ENCODE measurements around the gene ZNF578. TPM values are rescaled to one million over a fixed set of nuclear protein-coding genes. Genes with fewer than 3 reads are reported as not detected.
"Not testable (repeated sequence)": the region's sequence is repeated elsewhere in the genome, so short reads cannot be mapped to it uniquely, and the experiment has no call there.

The ZNF578 gene
- total RNA-seq, 1 experiment from 2014 or later: not detected

DNA sequence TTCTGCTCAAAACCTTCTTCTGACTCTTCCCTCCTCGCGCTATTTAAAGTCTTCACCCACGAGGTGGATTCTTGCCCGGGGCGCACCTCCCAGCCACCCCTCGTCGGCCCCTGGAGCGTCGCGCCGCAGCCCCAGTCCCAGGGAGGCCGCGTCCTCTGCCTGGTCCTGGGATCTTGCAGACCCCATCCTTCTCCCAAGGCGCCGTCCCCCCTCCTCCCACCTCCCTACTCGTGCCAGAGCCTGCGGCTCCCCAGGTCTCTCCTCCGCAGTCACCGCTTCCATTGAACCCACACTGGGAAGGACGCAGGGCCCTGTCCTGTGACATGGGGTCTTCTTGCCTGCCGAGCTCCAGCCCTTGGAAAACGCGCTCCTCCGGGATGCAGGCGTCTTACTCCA, 74.6 kb downstream of the ZNF578 start:
- H3K9me3 ChIP-seq: peaks cover 13% of the 10 kb centered on the region
- no peaks in the 10 kb centered on the region for H3K4me1 ChIP-seq
- H3K4me3 ChIP-seq (ENCODE audit: low read depth, low read length): peak overlapping the region; percentile 73
- peak overlapping the region; percentile 98 for H3K27ac Mint-ChIP-seq (ENCODE audit: unreplicated experiment)
- TF ChIP-seq CTCF (IDR thresholded peaks at IDR 0.05; ENCODE audit: insufficient read depth in 1 of 2, low read depth in 1 of 2, low read length in 1 of 2, severe bottlenecking in 1 of 2, unreplicated experiment in 1 of 2): no peak
- peak overlapping the region; percentile 74 for H3K4me3 Mint-ChIP-seq (ENCODE audit: unreplicated experiment)
- peaks cover 10% of the 10 kb centered on the region for H3K9me3 Mint-ChIP-seq (ENCODE audit: unreplicated experiment)
- H3K27me3 Mint-ChIP-seq (ENCODE audit: insufficient read depth, unreplicated experiment): no peaks in the 10 kb centered on the region
- H3K4me1 Mint-ChIP-seq (ENCODE audit: low read depth, unreplicated experiment): peaks cover 11% of the 10 kb centered on the region
- CTCF ChIA-PET: no interaction called here
- intact Hi-C loops (cut with micrococcal nuclease; ENCODE audit: unreplicated experiment): loop anchor here (1.0 to 5.0 kb wide), 3 partner anchors 42 to 131 kb away; partner anchors contain the start of genes ZNF528 and ZNF701
- H3K36me3 Mint-ChIP-seq (ENCODE audit: insufficient read depth, unreplicated experiment): peaks cover 21% of the 10 kb centered on the region
- H3K36me3 ChIP-seq (ENCODE audit: control insufficient read depth, insufficient read depth, low read length): no peaks in the 10 kb centered on the region; the same call in none of the 2 replicates
- no peak for DNase-seq
- no peaks in the 10 kb centered on the region for H3K27me3 ChIP-seq (replicated peaks; ENCODE audit: control insufficient read depth, insufficient read depth, low read length)
- TSS peak; percentile 86 for BruUV-seq (replicated peaks)
- POLR2A ChIA-PET: no interaction called here

- CTCF ChIA-PET: no interaction called here
- no peak for DNase-seq
- POLR2A ChIA-PET: no interaction called here
- peaks cover 46% of the 10 kb centered on the region for H3K36me3 Mint-ChIP-seq (ENCODE audit: insufficient read depth, unreplicated experiment)
- no peak overlapping the region for H3K4me3 Mint-ChIP-seq (ENCODE audit: unreplicated experiment)
- H3K4me3 ChIP-seq (ENCODE audit: low read depth, low read length): no peak overlapping the region
- H3K4me1 ChIP-seq: no peaks in the 10 kb centered on the region
- H3K4me1 Mint-ChIP-seq (ENCODE audit: low read depth, unreplicated experiment): peaks cover 11% of the 10 kb centered on the region
- peaks cover 4% of the 10 kb centered on the region for H3K36me3 ChIP-seq (ENCODE audit: control insufficient read depth, insufficient read depth, low read length)
- BruUV-seq (replicated peaks): no TSS peak
- TF ChIP-seq CTCF (IDR thresholded peaks at IDR 0.05; ENCODE audit: insufficient read depth in 1 of 2, low read depth in 1 of 2, low read length in 1 of 2, severe bottlenecking in 1 of 2, unreplicated experiment in 1 of 2): no peak
- no peaks in the 10 kb centered on the region; the same call in 1 of the 2 replicates for H3K9me3 ChIP-seq
- H3K27me3 ChIP-seq (replicated peaks; ENCODE audit: control insufficient read depth, insufficient read depth, low read length): no peaks in the 10 kb centered on the region
- no peaks in the 10 kb centered on the region for H3K27me3 Mint-ChIP-seq (ENCODE audit: insufficient read depth, unreplicated experiment)
- no peak overlapping the region for H3K27ac Mint-ChIP-seq (ENCODE audit: unreplicated experiment)
- peaks cover 23% of the 10 kb centered on the region for H3K9me3 Mint-ChIP-seq (ENCODE audit: unreplicated experiment)
- intact Hi-C loops (cut with micrococcal nuclease; ENCODE audit: unreplicated experiment): no loop called here
These were observed 79.1 kb downstream of the ZNF578 start for GRCh38 chr19:52532480-52532879.

DNA sequence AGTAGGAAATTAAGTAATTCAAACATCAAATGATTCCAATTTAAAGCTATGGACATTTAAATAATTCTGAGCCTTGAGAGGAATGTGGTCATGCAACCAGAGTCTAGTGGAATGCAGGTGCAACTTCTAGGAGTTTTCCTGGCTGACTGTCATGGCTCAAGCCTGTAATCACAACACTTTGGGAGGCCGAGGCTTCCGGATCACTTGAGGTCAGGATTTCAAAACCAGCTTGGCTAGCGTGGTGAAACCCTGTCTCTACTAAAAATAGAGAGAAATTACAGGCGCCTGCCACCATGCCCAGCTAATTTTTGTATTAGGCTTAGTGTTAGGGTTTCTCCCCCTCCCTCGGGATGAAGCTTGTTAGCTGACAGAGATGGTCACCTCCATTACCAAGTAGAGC, 80.5 kb downstream of the ZNF578 start:
- POLR2A ChIA-PET: no interaction called here
- H3K9me3 ChIP-seq: no peaks in the 10 kb centered on the region; the same call in 1 of the 2 replicates
- H3K4me3 ChIP-seq (ENCODE audit: low read depth, low read length): no peak overlapping the region
- Mint-ChIP-seq H3K27ac (ENCODE audit: unreplicated experiment) (no peak overlapping the region), H3K27me3 (ENCODE audit: insufficient read depth, unreplicated experiment) (no peaks in the 10 kb centered on the region), H3K36me3 (ENCODE audit: insufficient read depth, unreplicated experiment) (peaks cover 47% of the 10 kb centered on the region), H3K4me3 (ENCODE audit: unreplicated experiment) (no peak overlapping the region), H3K4me1 (ENCODE audit: low read depth, unreplicated experiment) (peaks cover 2% of the 10 kb centered on the region), H3K9me3 (ENCODE audit: unreplicated experiment) (peaks cover 18% of the 10 kb centered on the region)
- peaks cover 4% of the 10 kb centered on the region for H3K36me3 ChIP-seq (ENCODE audit: control insufficient read depth, insufficient read depth, low read length)
- no TSS peak for BruUV-seq (replicated peaks)
- CTCF ChIA-PET: no interaction called here
- DNase-seq: peak in 1 of 2 experiments; percentile 18
- no peaks in the 10 kb centered on the region for H3K27me3 ChIP-seq (replicated peaks; ENCODE audit: control insufficient read depth, insufficient read depth, low read length)
- H3K4me1 ChIP-seq: no peaks in the 10 kb centered on the region
- intact Hi-C loops (cut with micrococcal nuclease; ENCODE audit: unreplicated experiment): no loop called here
- no peak for TF ChIP-seq CTCF (IDR thresholded peaks at IDR 0.05; ENCODE audit: insufficient read depth in 1 of 2, low read depth in 1 of 2, low read length in 1 of 2, severe bottlenecking in 1 of 2, unreplicated experiment in 1 of 2)

- DNase-seq; H3K4me3 ChIP-seq (ENCODE audit: low read depth, low read length); POLR2A ChIA-PET; H3K4me3 Mint-ChIP-seq (ENCODE audit: unreplicated experiment); H3K36me3 ChIP-seq (ENCODE audit: control insufficient read depth, insufficient read depth, low read length); intact Hi-C loops (cut with micrococcal nuclease; ENCODE audit: unreplicated experiment); H3K9me3 ChIP-seq; H3K27me3 Mint-ChIP-seq (ENCODE audit: insufficient read depth, unreplicated experiment); H3K4me1 ChIP-seq; H3K27me3 ChIP-seq (replicated peaks; ENCODE audit: control insufficient read depth, insufficient read depth, low read length); BruUV-seq (replicated peaks); CTCF ChIA-PET; H3K4me1 Mint-ChIP-seq (ENCODE audit: low read depth, unreplicated experiment); H3K27ac Mint-ChIP-seq (ENCODE audit: unreplicated experiment): not testable (repeated sequence)
- H3K9me3 Mint-ChIP-seq (ENCODE audit: unreplicated experiment): peaks cover 14% of the 10 kb centered on the region
- peaks cover 53% of the 10 kb centered on the region for H3K36me3 Mint-ChIP-seq (ENCODE audit: insufficient read depth, unreplicated experiment)
These were observed 82.0 kb downstream of the ZNF578 start for GRCh38 chr19:52535385-52535770.

Data from Caco-2 (cell line).